M059J (cell line): Measurements from ENCODE around the gene TMEM184A. TPM values are rescaled to one million over a fixed set of nuclear protein-coding genes. Genes with fewer than 3 reads are reported as not detected.
"Not testable (repeated sequence)": the region's sequence is repeated elsewhere in the genome, so short reads cannot be mapped to it uniquely, and the experiment has no call there.

Experiments
- DNase-seq: peaks from one replicate; pipeline ENCODE4 v3.0.0-alpha.2; 2012; ENCODE audit warnings: low read depth
- total RNA-seq: library from RNA; depleted of rRNA; stranded (reverse); fragments of >200 nt; shearing (Covaris generic); gene quantifications from 2 replicates; pipeline ENCODE4 v1.2.3, GENCODE V29; 2014

TMEM184A gene
- total RNA-seq, 1 experiment from 2014 or later, result 1.8 TPM

DNA sequence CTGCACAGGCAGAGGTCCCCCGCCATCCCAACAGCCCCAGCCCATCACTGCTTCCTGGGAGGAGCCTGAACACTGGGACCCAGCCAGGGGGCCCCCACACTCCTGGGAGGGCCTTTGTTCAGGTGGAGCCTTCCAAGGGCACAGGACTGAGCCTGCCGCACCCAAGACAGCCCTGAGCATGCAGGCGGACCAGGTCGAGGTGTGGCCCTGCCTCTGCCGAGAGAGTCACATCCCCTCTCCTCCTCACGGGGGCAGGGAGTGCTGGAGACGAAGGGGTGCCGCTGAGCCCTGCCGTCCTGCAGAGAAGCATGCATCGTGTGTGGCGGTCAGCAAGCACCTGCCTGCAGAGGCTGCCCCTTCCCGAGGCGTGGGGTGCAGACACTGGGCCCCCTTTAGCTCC lies 32.8 kb downstream of the TMEM184A start:
- DNase-seq, result no peak

- no peak for DNase-seq
These were observed 34.5 kb downstream of the TMEM184A start for GRCh38 chr7:1521456-1521855.

DNA sequence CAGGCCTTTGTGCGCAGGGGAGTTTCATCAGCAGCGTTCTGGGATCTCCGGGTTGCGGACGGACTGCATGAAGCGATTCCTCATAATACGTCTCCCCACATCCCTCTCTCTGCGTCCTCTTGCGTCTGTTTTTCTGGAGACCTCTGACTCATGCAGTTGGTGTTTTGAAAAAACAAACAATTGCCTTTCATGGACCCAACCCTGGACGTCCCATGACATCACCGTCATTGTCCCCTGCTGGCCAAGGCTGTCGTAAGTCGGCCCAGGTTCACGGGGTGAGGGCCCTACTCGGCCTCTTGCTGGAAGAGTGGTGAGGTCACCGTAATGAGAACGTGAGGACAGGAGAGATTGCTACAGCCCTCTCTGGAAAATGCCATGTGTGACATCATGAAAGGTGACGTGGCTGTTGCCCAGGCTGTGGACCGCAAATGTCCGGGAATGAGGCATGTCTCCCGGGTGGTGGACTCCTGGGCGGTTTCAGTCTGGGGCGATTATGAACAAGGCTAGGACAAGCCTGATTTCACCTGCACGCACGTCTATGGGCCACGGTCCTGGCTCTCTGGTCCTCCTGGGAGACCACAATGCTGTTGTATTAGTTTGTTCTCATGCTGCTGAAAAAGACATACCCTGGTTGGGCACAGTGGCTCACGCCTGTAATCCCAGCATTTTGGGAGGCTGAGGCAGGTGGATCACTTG lies 35.3 kb downstream of the TMEM184A start:
- peak; percentile 99 for DNase-seq

- DNase-seq, result not testable (repeated sequence)
These were observed 36.6 kb downstream of the TMEM184A start for GRCh38 chr7:1519322-1519922.

- DNase-seq, result peak; percentile 67
These were observed 39.3 kb downstream of the TMEM184A start for GRCh38 chr7:1516586-1517251.

DNA sequence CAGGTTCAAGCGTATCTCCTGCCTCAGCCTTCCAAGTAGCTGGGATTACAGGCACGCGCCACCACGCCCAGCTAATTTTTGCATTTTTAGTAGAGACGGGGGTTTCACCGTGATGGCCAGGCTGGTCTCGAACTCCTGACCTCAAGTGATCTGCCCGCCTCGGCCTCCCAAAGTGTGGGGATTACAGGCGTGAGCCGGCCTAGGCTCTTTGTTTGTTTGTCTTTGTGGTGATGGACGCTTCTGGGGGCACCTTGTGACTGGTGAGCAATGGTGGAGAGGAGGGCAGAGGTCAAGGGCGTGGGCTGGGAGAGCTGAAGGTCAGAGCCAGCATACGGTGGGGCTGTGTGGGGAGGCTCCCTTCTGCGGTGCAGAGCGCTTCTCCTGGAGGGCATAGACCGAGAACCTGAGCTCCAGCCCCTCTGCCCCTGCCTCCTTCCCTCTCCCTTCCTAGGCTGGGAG lies 40.5 kb downstream of the TMEM184A start:
- not testable (repeated sequence) for DNase-seq

DNA sequence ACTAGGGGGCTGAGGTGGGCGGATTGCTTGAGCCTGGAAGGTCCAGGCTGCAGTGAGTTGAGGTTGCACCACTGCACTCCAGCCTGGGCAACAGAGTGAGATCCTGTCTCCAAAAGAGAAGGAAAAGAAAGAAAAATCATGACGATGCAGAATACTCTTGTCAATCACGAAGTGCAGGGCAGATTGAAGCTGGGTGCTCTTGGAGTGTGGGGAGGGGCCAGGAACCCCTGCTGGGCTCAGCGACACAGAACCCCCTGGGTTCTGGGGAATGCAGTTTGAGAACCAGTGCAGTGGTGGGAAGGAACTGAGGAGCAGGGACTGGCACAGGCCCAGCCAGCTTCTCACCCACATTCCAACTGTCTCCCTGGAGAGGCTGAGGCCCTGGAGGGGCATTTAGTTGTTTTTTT lies 41.0 kb downstream of the TMEM184A start:
- DNase-seq, result peak; percentile 56

GRCh38 chr7:1514407-1514806 lies 41.6 kb downstream of the TMEM184A start:
- no peak for DNase-seq

DNA sequence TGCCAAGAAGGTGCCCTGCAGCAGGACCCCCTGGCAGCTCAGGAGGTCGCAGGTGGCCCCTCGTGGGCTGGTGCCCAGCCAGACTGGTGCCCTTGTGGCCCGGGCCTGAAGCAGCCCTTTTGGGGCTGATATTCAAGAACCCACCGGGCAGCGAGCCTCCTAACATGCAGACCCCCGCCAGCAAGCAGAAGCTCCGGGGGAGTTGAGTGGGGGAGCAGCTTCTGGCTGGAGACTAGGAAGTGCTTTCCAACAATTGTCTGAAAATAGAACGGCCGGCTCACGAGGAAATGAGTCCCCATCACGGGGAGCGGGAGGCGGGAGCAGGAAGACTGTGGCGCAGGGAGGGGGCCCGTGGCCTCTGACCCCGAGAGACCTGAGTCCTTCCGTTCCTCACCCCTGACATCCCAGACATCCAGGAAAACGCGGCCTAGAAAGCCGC lies 42.3 kb downstream of the TMEM184A start:
- DNase-seq, result peak; percentile 52

DNA sequence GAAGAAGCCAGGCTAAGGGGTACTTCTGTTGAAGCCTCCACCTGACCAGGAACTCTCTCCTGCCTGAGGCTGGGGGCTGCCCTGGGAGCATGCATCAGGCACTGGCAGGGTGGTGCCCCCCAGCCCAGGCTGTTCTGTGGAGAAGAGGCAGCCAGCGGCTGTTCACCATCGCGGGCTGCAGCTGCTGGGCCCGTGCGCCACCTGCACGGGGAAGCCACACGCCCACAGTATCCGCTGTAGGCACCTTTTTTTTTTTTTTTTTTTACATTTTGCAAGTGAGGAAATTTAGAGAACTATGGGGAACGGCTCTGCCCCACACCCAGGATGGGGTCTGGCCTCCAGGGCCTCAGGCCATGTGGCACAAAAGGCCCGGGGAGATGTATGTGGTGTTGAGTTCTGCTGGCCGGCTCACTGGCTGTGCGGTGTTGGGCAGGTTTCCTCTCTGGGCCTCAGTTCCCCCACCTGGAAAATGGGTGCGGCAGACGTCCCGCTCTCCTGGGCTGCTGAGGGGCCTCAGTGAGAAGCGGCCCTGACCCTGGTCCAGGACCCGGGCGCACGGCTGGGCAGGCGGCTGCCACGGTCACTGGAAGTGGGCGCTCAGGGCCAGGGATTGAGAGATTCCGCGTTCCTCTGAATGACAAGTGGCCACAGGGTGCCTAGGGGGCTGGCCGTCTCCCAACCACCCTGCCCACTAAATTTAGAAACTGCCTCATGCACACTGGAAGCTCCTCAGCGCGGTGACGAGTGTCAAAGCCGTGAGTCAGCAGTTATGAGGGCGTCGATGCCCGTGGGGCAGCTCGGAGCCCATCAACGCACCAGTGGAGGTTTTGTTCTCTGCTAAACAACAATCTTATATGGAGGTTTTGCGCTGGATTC lies 43.0 kb downstream of the TMEM184A start:
- DNase-seq, result peak; percentile 99

DNA sequence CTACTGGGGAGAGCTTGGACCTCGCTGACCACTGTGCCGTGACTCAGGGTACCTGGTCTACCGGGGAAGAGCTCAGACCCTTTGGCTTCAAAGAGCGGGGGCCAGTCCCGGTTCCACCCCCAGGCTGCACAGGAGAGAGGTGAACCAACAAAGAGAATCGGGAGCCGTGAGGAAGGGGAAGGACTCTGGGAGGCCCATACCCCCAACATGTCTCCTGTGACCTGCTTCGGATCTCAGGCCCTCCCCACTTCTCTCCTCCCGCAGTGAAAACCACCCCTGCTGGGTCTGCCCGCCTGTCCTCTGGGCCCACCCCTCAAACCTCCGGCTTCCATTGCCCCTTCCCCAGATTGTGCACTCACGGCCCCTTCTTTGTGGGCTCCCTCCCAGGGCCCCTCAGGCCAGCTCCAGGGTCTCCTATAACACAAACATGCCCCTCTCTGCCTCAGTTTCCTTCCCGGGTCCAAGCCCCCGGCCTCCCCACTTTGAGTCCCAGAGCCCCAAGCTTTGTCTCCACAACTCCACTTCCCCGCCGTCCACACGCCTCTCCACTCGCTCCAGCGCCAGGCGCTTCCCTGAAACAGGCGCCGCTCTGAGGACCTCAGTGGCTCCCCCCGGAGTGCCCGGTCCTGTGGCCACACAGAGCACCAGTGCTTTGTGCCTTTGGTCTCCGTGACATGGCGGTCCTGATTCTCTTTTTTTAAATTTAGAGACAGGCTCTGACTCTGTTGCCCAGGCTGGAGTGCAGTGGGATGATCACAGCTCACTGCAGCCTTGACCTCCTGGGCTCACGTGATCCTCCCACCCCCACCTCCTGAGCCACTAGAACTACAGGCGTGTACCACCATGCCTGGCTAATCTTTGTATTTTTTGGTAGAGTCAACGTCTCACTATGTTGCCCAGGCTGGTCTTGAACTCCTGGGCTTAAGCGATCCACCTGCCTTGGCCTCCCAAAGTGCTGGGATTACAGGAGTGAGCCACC lies 44.3 kb downstream of the TMEM184A start:
- DNase-seq, result no peak

GRCh38 chr7:1510780-1511154 lies 45.2 kb downstream of the TMEM184A start:
- DNase-seq, result no peak

DNA sequence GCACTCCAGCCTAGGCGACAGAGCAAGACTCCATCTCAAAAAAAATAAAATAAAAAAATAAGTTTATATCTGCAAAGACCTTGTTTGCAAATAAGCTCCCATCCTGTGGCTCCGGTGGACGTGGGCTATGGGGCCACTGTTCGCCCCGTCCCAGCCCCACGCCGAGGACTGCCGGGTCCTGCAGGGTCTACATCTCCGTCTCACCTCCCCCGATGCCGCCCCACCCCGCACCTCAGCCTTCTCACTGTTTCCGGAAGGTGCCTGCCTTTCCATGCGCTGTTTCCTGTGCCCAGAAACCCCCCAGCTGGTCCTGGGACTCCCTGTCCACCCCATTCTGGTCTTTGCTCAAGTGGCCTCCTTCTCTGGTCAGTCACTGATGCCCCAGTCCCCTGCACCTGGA lies 46.8 kb downstream of the TMEM184A start:
- no peak for DNase-seq

GRCh38 chr7:1508277-1508758 lies 47.7 kb downstream of the TMEM184A start:
- DNase-seq, result no peak

- no peak for DNase-seq
These were observed 50.1 kb downstream of the TMEM184A start for GRCh38 chr7:1505731-1506550.

DNA sequence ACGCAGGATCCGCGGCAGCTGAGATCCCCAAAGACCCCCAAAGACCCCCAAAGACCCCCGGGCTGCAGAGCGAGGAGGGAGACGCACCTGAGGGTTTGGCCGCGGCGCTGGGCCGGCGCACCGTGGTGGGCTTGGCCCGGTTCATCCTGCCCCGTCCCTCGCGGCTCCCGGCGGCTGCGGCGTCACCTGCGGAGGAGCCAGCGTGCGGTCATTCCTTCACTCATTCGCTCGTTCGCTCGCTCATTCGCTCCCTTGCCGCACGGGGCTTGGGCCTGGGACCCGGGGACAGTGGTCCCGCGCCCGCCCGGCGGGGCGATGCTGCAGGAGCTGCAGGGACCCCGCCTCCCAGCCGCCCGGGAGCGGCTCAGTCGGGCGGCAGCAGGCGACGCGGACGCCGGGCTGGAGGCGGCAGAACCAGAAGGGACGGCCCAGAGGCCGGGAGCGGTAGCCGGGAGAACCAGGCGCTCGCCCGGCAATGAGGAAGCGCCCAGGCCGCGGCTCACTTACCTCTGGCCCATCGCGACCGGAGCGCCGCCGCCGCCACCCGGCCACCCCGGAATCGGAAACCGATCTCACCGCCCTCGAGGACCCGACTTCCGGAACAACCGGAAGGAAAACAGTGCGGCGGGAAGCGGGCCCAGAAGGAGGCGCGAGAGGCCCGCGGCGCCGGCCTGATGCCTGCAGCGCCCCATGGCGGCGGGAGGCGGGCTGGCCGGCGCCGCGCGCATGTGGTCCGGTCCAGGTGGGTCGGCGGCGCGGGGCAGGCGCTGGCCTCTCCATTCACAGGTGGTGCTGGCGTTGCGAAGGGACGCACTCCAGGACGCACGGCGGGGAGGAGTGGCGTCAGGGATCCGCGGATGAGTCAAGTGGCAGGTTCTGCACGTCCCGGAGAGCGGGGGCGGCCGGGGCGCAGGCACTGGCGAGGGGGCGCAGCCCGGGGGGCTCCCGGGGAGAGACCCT lies 51.9 kb downstream of the TMEM184A start, which contains the start of gene INTS1:
TSS of gene INTS1 (minus strand) at position 574 of the 960 bp plus-strand sequence. CDS start at position 145, 429 bp downstream.
- DNase-seq, result peak; percentile 89

DNA sequence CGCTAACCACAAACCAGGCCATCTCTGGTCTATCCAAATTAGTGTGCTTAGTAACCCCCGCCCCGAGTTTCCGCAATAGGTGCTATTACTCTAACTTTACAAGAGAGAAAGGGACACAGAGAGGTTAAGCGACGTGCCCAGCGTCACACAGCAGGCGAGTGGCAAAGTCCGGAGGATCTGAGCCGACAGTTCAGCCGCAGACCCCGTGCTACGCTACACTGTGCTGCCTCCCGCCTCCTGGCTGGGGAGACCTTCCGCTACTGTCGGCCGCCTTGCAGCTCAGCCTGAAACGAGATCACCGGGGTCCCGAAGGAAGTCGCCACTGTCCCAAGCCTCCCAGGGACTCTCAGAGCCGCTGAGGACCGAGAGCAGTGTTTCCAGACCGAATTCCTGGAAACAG lies 52.6 kb downstream of the TMEM184A start:
- no peak for DNase-seq

DNA sequence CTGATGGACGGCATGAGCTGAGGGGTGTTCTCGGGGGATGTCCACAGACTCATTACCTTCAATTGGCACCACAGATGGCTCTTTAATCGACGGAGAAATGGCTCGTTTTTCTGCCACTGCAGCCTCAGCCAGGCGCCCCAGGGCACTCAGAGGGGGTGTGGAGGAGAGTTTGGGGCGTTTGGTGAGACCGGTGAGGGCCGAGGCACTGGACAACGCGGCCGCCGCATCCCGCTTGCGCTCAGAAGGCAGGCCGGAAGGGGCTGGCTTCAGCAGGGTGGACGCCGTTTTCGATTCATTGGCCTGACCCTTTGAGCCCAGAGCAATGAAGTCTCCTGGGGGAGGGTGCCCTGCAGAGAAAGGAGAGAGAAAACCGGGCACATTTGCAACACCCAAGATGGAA lies 53.2 kb downstream of the TMEM184A start:
- DNase-seq, result no peak
